Fibroblast of the aortic adventitia (primary cell): ENCODE results near the gene TRUB2. TPM values are rescaled to one million over a fixed set of nuclear protein-coding genes. Genes with fewer than 3 reads are reported as not detected.

Experiments
- DNase-seq: peaks from one replicate; pipeline ENCODE4 v3.0.0-alpha.2; 2010; ENCODE audit warnings: low read depth
- H3K4me3 ChIP-seq: 2 replicates; pipeline ENCODE4 v1.5.1; 2011; ENCODE audit warnings: low read depth, mild to moderate bottlenecking, control low read depth, low read length, moderate library complexity
- total RNA-seq: library from RNA; depleted of rRNA; stranded (reverse); fragments of >200 nt; gene quantifications from 2 replicates; pipeline ENCODE4 v1.2.3, GENCODE V29; 2012; ENCODE audit warnings: low replicate concordance
- TF ChIP-seq, protein P1 (sequence below): IDR thresholded peaks from 2 replicates; pipeline ENCODE4 v1.5.1; 2011; ENCODE audit warnings: mild to moderate bottlenecking, low read length, control low read depth, inconsistent platforms; ENCODE audit not compliant: insufficient read depth

TRUB2 gene
- total RNA-seq, 1 donor, result 13.6 TPM

DNA sequence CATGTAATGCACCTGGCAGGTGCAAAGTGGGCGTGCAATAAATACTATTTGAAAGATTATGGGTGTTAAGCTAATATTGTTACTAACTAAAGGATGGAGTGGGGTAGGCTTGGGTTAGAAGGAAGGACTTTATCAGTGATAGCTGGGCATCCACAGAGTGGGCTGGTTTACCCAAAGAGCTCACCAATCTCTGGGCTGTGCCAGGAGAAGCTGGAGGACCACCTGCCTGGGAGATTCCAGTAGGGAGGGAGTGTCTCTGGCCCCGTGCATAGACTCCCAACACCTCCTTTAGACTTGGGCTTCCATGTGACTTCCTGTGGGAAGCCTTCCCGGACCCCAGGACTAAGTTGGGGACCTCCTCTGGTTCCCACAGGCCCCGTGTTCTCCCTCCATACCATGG is 43.3 kb upstream of the TRUB2 start:
- TF ChIP-seq, protein P1, sequence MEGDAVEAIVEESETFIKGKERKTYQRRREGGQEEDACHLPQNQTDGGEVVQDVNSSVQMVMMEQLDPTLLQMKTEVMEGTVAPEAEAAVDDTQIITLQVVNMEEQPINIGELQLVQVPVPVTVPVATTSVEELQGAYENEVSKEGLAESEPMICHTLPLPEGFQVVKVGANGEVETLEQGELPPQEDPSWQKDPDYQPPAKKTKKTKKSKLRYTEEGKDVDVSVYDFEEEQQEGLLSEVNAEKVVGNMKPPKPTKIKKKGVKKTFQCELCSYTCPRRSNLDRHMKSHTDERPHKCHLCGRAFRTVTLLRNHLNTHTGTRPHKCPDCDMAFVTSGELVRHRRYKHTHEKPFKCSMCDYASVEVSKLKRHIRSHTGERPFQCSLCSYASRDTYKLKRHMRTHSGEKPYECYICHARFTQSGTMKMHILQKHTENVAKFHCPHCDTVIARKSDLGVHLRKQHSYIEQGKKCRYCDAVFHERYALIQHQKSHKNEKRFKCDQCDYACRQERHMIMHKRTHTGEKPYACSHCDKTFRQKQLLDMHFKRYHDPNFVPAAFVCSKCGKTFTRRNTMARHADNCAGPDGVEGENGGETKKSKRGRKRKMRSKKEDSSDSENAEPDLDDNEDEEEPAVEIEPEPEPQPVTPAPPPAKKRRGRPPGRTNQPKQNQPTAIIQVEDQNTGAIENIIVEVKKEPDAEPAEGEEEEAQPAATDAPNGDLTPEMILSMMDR, result no peak
- no peak for DNase-seq
- H3K4me3 ChIP-seq, result no peak overlapping the region

DNA sequence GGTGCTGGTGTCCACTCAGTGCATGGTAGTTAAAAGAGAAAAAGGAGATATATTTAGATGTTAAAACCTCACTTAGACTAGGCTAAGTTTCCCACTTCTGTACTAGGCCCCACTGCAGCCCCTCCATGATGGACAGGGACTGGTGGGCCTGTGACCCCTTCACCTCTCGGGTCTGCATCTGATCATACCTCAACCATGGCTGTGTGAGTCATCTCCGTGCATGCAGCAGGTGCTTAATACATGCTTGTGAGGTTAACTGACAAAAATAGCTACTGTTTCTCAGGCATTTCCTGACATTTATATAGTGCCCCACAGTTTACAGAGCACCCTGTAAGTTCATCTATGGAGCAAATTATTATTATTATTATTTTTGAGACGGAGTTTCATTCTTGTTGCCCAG is 40.5 kb upstream of the TRUB2 start:
- no peak for DNase-seq
- TF ChIP-seq, protein P1, result no peak

DNA sequence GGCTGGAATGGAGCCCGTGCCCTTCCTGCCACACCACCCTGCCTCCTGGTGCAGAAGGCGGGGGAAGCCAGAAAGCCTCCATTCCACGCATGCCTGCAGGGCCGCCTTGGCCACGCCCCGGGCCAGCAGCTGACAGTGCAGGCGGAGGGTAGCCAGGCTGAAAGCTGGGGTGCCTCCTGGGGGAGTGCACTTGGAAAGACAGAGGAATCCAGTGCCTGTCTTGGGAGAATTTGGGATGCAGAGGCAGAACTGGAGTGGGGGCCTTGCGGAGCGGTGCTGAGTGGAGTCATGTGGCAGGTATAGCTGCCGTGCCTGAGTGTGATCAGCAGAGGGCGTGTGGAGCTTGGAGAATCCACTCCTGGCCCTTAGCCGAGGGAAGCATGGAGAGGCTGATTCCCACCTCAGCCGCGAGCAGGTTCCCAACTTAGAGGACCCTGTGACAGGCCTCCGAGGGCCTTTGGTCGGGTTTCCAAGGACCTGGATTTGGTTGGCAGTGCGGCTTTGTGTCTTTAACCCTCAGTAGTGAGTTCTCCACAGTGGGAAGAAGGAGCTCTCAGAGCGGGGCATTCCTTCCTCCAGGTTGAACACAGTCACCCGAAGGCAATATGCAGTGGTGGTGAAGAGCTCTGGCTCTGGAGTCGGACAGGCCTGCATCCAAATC is 39.9 kb upstream of the TRUB2 start:
- TF ChIP-seq, protein P1, result peak; percentile 89
- peak overlapping the region; percentile 54 for H3K4me3 ChIP-seq
- peak; percentile 90 for DNase-seq

More for the DNA sequence above, 40.5 kb upstream of the TRUB2 start:
- H3K4me3 ChIP-seq, result no peak overlapping the region

DNA sequence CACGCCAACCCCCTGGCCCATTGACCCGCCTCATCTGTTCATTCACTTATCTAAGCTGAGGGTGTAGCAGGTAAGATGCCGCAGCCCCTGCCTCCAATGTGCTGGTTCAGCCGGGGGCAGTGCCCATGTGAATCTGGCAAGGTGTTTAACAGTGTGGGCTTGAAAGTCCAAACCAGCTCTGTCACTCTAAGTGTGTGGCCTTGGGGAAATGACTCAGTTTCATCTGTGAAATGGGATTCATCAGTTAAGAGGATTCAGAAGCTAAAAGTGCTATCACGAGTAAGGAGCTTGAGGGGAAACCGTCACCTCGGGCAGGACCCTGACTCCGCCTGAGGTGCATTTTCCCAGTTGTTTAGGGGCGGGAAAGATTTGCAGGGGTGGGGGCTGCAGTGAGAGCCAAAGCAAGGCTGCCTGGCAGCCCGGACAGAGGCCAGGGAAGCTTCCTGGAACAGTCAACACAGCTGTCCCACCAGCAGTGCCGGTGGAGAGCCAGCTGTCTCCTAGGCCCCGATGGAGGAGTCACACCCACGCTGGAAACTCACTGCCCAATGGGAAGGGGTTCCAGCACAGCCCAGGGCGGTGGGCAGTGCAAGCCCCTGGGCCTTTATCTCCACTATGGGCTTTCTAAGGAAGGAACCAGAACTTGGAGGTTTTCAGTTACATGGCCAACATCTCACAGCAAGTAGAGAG is 39.2 kb upstream of the TRUB2 start:
- TF ChIP-seq, protein P1, result no peak
- H3K4me3 ChIP-seq, result no peak overlapping the region
- DNase-seq, result no peak

DNA sequence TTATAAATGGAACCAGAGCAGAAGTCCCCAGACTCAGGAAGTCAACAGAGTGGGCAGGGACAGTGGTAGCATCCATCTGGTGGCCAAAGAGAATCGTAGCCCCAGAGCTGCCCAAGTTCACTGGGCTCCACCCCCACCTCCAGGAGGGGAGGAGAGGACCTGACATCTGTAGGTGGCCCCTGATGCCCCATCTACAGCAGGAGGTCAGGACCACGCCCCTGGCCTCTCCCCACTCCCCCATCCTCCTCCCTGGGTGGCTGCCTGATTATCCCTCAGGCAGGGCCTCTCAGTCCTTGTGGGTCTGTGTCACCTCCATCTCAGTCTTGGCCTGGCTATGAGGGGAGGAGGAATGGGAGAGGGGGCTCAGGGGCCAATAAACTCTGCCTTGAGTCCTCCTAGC is 38.6 kb upstream of the TRUB2 start:
- TF ChIP-seq, protein P1, result no peak
- DNase-seq, result no peak

DNA sequence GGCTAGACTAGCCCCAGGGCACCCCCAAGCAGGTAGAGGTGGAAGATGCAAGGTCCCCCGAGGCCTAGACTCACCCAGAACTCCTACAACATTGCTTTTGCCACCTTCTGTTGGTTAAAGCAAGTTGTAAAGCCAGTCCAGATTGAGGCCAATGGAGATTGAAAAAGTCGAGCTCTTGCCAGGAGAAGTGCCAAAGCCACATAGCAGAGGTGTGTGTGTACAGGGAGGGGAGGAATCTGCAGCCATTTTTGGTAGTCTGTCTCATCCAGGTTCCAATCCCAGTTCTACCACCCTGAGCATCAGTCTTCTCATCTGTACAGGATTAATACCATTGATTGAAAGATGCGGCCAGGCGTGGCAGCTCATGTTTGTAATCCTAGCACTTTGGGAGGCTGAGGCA is 36.6 kb upstream of the TRUB2 start:
- TF ChIP-seq, protein P1, result no peak
- DNase-seq, result no peak
- H3K4me3 ChIP-seq, result no peak overlapping the region

More for the DNA sequence above, 38.6 kb upstream of the TRUB2 start:
- no peak overlapping the region for H3K4me3 ChIP-seq
